ENCODE results near the gene PLP2.

The PLP2 gene

DNA sequence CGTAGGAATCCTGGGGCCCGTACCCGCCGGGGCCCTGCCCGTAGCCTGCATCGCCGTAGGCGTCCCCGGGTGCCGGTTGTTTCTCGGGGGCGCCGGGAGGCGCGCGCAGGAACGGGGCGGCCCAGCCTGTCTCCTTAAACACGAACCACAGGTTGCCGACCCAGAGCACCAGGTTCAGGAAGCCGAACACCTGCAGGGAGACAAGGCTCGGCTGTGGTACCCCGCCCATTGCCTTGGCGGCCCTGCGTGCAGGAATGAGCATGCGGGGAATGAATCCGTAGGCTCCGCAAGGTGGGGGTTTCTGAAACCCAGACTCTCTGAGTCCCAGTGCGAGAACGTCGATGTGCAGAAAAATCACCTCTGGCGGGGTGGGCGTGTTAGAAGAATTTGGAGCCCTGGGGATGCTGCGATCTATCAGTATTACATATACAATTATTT lies 19.9 kb downstream of the PLP2 start:
- no peak for TF ChIP-seq ZFX (IDR thresholded peaks at IDR 0.05; ENCODE audit: borderline replicate concordance)
- TF ChIP-seq, protein P1, sequence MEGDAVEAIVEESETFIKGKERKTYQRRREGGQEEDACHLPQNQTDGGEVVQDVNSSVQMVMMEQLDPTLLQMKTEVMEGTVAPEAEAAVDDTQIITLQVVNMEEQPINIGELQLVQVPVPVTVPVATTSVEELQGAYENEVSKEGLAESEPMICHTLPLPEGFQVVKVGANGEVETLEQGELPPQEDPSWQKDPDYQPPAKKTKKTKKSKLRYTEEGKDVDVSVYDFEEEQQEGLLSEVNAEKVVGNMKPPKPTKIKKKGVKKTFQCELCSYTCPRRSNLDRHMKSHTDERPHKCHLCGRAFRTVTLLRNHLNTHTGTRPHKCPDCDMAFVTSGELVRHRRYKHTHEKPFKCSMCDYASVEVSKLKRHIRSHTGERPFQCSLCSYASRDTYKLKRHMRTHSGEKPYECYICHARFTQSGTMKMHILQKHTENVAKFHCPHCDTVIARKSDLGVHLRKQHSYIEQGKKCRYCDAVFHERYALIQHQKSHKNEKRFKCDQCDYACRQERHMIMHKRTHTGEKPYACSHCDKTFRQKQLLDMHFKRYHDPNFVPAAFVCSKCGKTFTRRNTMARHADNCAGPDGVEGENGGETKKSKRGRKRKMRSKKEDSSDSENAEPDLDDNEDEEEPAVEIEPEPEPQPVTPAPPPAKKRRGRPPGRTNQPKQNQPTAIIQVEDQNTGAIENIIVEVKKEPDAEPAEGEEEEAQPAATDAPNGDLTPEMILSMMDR (IDR thresholded peaks at IDR 0.05) = no peak
- H3K27ac ChIP-seq = peak overlapping the region; percentile 83

DNA sequence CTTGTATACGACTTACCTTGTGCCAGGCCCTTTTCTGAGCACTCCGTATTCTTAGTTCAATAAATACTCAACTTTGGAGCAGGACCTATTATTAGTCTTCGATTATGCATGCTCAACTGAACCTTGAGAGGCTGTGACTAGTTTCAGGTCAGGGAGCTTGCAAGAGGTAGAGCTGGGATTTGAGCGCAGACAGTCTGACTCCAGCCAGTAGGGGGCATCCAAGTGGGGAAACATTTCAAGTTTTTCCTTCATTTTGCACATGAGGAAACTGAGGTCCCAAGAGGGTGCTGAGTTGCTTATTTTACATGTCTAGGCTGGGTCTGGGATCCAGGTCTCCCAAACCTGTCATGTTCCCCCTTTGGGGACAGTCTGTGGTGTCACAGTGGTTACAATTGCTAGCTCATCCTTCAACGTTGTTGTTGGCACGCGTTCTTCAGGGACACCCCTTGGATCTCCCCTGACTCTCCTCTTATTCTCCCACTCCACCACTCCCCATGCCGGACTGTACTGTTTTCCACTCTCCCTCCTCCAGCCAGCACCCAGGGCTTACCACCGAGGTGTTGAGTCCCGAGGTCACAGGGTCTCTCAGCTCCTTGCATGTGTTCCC lies 21.1 kb downstream of the PLP2 start:
- TF ChIP-seq, protein P1 (IDR thresholded peaks at IDR 0.05) = peak; percentile 79
- no peak for TF ChIP-seq ZFX (IDR thresholded peaks at IDR 0.05; ENCODE audit: borderline replicate concordance)

DNA sequence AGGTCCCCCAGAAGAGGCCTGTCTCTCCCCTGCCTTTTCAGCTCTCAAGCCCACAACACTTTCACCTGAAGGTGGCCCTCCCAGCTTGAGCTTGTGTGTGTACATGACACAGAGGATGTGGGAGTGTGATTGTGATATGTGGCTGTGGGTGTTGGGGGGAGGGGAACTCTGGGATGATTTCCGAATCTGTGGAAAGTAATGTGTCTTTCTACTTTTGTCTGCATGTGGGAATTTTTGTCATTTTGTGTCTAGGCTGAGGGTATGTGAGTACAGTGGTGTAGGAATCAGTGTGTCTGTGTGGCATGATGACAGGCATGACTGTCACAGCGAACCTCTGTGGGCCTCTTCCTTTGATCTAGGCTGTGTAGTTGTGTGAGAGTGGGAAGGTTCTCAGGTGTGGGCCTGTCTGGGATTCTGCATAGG lies 21.9 kb downstream of the PLP2 start:
- H3K27ac ChIP-seq = no peak overlapping the region
- TF ChIP-seq, protein P1 (IDR thresholded peaks at IDR 0.05) = no peak
- TF ChIP-seq ZFX (IDR thresholded peaks at IDR 0.05; ENCODE audit: borderline replicate concordance) = no peak

More for the DNA sequence above, 21.1 kb downstream of the PLP2 start:
- H3K27ac ChIP-seq = peak overlapping the region; percentile 83

DNA sequence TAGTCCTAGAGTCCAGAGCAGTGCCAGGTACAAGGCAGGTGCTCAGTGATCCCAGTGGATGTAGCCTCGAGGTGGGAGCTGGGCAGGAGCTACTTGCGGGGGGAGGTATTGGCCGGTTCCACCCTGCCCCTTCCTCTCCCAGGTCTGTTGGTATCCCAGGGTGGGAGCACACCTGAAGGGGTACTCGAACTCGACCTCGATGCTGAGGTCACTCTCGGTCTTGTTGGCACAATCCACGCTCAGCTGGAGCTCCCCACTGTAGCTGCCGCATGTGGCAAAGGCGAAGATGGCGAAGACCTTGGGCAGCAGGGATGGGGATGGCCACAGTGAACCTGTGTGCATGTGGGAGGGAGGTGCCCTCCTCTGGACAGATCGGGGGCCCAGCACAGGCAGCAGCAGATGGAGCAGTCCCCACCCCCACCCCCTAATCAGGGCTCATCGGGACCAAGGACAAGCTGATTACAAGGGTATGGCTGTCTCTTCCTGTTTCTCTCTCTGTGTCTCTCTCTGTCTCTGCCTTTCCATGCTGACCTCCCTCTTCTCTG lies 25.9 kb downstream of the PLP2 start:
- no peak overlapping the region for H3K27ac ChIP-seq
- TF ChIP-seq, protein P1 (IDR thresholded peaks at IDR 0.05) = no peak
- no peak for TF ChIP-seq ZFX (IDR thresholded peaks at IDR 0.05; ENCODE audit: borderline replicate concordance)

DNA sequence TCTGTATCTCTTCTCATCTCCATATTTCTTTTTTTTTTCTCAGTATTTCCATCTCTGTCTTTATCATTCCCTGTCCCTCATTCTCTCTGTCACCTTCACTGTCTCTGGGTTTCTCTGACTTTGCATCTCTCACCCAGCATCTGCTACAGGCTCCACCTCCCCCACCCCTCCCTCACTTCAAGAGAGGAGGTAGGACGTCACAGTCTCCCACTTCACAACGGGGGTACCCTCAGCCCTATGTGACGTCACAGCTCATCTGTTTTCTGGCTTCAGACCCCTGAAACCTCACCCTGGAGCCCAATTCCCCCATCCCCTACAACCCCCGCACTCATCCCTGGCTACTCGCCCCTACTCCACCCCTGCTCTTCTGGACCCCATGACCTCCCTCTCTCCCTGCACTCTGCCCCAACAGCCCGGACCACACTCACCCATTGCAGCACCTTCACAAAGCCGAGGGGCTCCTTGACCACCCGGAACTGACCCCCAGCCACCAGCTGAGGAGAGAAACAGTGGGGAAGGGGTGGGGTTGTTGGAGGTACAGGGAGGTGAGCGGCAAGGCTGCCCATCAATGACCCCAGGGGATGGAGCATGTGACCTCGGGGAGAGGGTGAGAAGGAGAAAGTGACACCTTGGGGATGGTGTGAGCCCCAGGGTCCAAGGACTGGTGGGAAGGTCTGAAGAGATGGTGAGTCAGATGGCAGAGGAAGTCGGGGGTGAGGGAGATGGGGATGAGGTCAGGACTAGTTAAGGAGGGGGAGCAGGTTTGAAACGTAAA lies 27.0 kb downstream of the PLP2 start:
- H3K27ac ChIP-seq = no peak overlapping the region
- TF ChIP-seq, protein P1 (IDR thresholded peaks at IDR 0.05) = no peak
- TF ChIP-seq ZFX (IDR thresholded peaks at IDR 0.05; ENCODE audit: borderline replicate concordance) = no peak

DNA sequence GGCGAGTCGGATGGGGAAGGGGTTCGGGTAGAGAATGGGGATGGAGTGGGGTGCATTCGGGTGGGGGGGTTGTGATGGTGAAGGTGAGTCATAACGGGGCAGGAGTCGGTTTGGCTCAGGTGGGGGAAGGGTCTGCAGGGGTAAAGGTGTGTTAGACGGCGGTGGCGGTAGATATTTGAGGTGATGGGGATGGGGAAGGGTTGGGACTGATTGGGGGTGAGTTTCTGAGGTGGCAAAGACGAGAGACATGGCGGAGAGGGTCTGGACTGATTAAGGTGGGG lies 27.6 kb downstream of the PLP2 start:
- TF ChIP-seq, protein P1 (IDR thresholded peaks at IDR 0.05) = no peak
- no peak for TF ChIP-seq ZFX (IDR thresholded peaks at IDR 0.05; ENCODE audit: borderline replicate concordance)
- peak overlapping the region; percentile 56; the same call in 1 of the 2 replicates for H3K27ac ChIP-seq

Measured in 22Rv1 (cell line).